Stimulated activated CD8-positive, alpha-beta memory T cell treated with anti-CD3 and anti-CD28 coated beads, Interleukin-2, amount 100 ng/mL, for 48 hours (primary cell): ENCODE measurements around the gene EEIG1.

Source experiments
- DNase-seq, 2 donors: peaks; one replicate each; pipeline ENCODE4 v3.0.0-alpha.2; 2020; ENCODE audit warnings: low read depth in 2 of 2

The EEIG1 gene

GRCh38 chr9:128001151-128001778 is 20.5 kb upstream of the EEIG1 start:
- DNase-seq, result no peak

- no peak for DNase-seq
These were observed 18.7 kb upstream of the EEIG1 start for GRCh38 chr9:127999461-127999860.

- DNase-seq, result no peak
These were observed 12.9 kb upstream of the EEIG1 start for GRCh38 chr9:127993721-127994120.

GRCh38 chr9:127991757-127992274 is 11.0 kb upstream of the EEIG1 start:
- DNase-seq, result no peak

- DNase-seq, result no peak
These were observed 10.4 kb upstream of the EEIG1 start for GRCh38 chr9:127991017-127991756.

- no peak for DNase-seq
These were observed 9.8 kb upstream of the EEIG1 start for GRCh38 chr9:127990554-127990953.

GRCh38 chr9:127989094-127989493 is 8.3 kb upstream of the EEIG1 start:
- no peak for DNase-seq

- no peak for DNase-seq
These were observed 6.4 kb upstream of the EEIG1 start for GRCh38 chr9:127987103-127987614.

GRCh38 chr9:127985011-127985410 is 4.2 kb upstream of the EEIG1 start:
- DNase-seq, result no peak

GRCh38 chr9:127983847-127984289 is 3.1 kb upstream of the EEIG1 start:
- DNase-seq, result no peak

GRCh38 chr9:127982912-127983311 is 2.1 kb upstream of the EEIG1 start:
- DNase-seq, result no peak

GRCh38 chr9:127981559-127982121 is 851 bp upstream of the EEIG1 start:
- DNase-seq, result no peak

GRCh38 chr9:127980060-127980705 is 606 bp downstream of the EEIG1 start:
- no peak for DNase-seq

- DNase-seq, result no peak
These were observed 1.3 kb downstream of the EEIG1 start for GRCh38 chr9:127979333-127980059.

GRCh38 chr9:127979015-127979332 is 1.8 kb downstream of the EEIG1 start:
- DNase-seq, result no peak

GRCh38 chr9:127977884-127978647 is 2.7 kb downstream of the EEIG1 start:
- DNase-seq, result no peak

GRCh38 chr9:127977009-127977883 is 3.5 kb downstream of the EEIG1 start:
- DNase-seq, result no peak

- no peak for DNase-seq
These were observed 4.3 kb downstream of the EEIG1 start for GRCh38 chr9:127976498-127976897.

- no peak for DNase-seq
These were observed 5.1 kb downstream of the EEIG1 start for GRCh38 chr9:127975376-127976315.
